HepG2 (cell line): ENCODE results near the gene ABCG4. TPM values are rescaled to one million over a fixed set of nuclear protein-coding genes. Genes with fewer than 3 reads are reported as not detected.
A peak's percentile ranks its signal among the peaks of the same experiment; 100 is the strongest.

Experiments
- ARID3A ChIP-seq: IDR thresholded peaks from 2 replicates; pipeline ENCODE4 v1.6.1; 2012; ENCODE audit warnings: low read depth, low read length, improper control_type of control experiment
- CTCF ChIP-seq: sonication (generic); formaldehyde crosslinking; IDR thresholded peaks from 2 replicates; pipeline ENCODE4 v1.5.0; 2020; ENCODE audit warnings: mild to moderate bottlenecking, missing genetic modification reagents, moderate library complexity
- HMGA1 ChIP-seq: sonication (generic); formaldehyde crosslinking; conservative IDR thresholded peaks from 2 replicates; pipeline ENCODE4 v1.4.0; 2020; ENCODE audit warnings: missing genetic modification reagents
- HMGXB4 ChIP-seq, 2 experiments: sonication (generic) in 1 of 2; formaldehyde crosslinking in 1 of 2; IDR thresholded peaks; 2 replicates each; pipeline versions ENCODE4 v1.4.0 to v1.6.1; 2018 to 2020; ENCODE audit warnings: missing genetic modification reagents in 2 of 2, borderline replicate concordance in 1 of 2, low read depth in 1 of 2, mild to moderate bottlenecking in 1 of 2, missing biosample characterization in 1 of 2
- HNF1A ChIP-seq, 2 experiments: sonication (generic) in 1 of 2; formaldehyde crosslinking in 1 of 2; IDR thresholded peaks; 2 replicates each; pipeline versions ENCODE4 v1.4.0 to v1.6.1; 2016 to 2020; ENCODE audit warnings: borderline replicate concordance in 1 of 2, low read depth in 1 of 2, mild to moderate bottlenecking in 1 of 2, missing genetic modification reagents in 1 of 2
- HOXA5 ChIP-seq: sonication (generic); formaldehyde crosslinking; IDR thresholded peaks from 2 replicates; pipeline ENCODE4 v1.4.0; 2020; ENCODE audit warnings: missing genetic modification reagents
- KLF6 ChIP-seq: IDR thresholded peaks from 2 replicates; pipeline ENCODE4 v1.8.0; 2016; ENCODE audit warnings: missing biosample characterization, missing genetic modification reagents
- MED13 ChIP-seq: sonication (generic); formaldehyde crosslinking; IDR thresholded peaks from 2 replicates; pipeline ENCODE4 v1.5.0; 2020; ENCODE audit warnings: missing genetic modification reagents
- NR3C1 ChIP-seq: sonication (generic); formaldehyde crosslinking; IDR thresholded peaks from 2 replicates; pipeline ENCODE4 v1.4.0; 2020; ENCODE audit warnings: missing genetic modification reagents
- REPIN1 ChIP-seq: sonication (generic); formaldehyde crosslinking; IDR thresholded peaks from 2 replicates; pipeline ENCODE4 v1.8.0; 2022; ENCODE audit warnings: missing genetic modification reagents, low read depth, mild to moderate bottlenecking, borderline replicate concordance
- RXRB ChIP-seq: IDR thresholded peaks from 2 replicates; pipeline ENCODE4 v1.6.1; 2016; ENCODE audit warnings: borderline replicate concordance, missing genetic modification reagents, missing compliant biosample characterization
- SSRP1 ChIP-seq: IDR thresholded peaks from 2 replicates; pipeline ENCODE4 v1.6.1; 2016; ENCODE audit warnings: control low read depth
- TEAD3 ChIP-seq: optimal IDR thresholded peaks from 2 replicates; pipeline ENCODE3; 2016; ENCODE audit warnings: borderline replicate concordance
- ZNF280D ChIP-seq: sonication (generic); formaldehyde crosslinking; IDR thresholded peaks from 2 replicates; pipeline ENCODE4 v1.5.1; 2020; ENCODE audit warnings: mild to moderate bottlenecking, missing genetic modification reagents
- ZSCAN20 ChIP-seq: sonication (generic); formaldehyde crosslinking; IDR thresholded peaks from 2 replicates; pipeline ENCODE4 v1.4.0; 2020; ENCODE audit warnings: missing genetic modification reagents, mild to moderate bottlenecking, borderline replicate concordance
- polyA plus RNA-seq, 8 experiments: library from polyadenylated mRNA; depleted of rRNA in 3 of 8; stranded (reverse) in 7 of 8; unstranded in 1 of 8; fragments of >200 nt; fragmentation: Illumina TruSeq in 4 of 8; extraction: Trizol in 4 of 8; gene quantifications; 2 replicates each; pipeline versions ENCODE4 v1.2.1 to v1.2.3, GENCODE V29; 2011 to 2016; ENCODE audit warnings: low read depth in 4 of 8, missing spikeins in 1 of 8, mixed read lengths in 1 of 8; ENCODE audit not compliant: insufficient read depth in 1 of 8
- total RNA-seq, 5 experiments: library from RNA; depleted of rRNA; stranded (reverse); fragments of >200 nt; fragmentation: Illumina TruSeq; extraction: Trizol; gene quantifications; 2 replicates each; pipeline ENCODE4 v1.2.3, GENCODE V29; 2016; ENCODE audit warnings: low read depth in 1 of 5

Gene ABCG4
- total and polyA plus RNA-seq, 2 of the 13 experiments (the other 11 are each of a cell fraction or from before 2014, with no cell fraction given): not detected

GRCh38 chr11:119196833-119197483 is 48.1 kb downstream of the ABCG4 start (continued):
- TF ChIP-seq HMGXB4 (CRISPR knock-in tag; IDR thresholded peaks at IDR 0.05; ENCODE audit: borderline replicate concordance in 1 of 2, low read depth in 1 of 2): peak in 1 of 2 experiments; percentile 36; a peak in 2 of 4 replicates
- TF ChIP-seq HOXA5 (CRISPR knock-in tag): no peak
- TF ChIP-seq RXRB (CRISPR knock-in tag): peak; percentile 21; the same call in 1 of the 2 replicates
- TF ChIP-seq ARID3A: no peak
- TF ChIP-seq ZNF280D (CRISPR knock-in tag): no peak
- TF ChIP-seq NR3C1 (CRISPR knock-in tag): no peak
- TF ChIP-seq TEAD3 (CRISPR knock-in tag): peak; percentile 17
- TF ChIP-seq MED13 (CRISPR knock-in tag): no peak
- TF ChIP-seq HMGA1: no peak
- no peak for TF ChIP-seq ZSCAN20
- 0 out of 2 replicates have a peak, but pooled peaks have one; percentile 20 for TF ChIP-seq REPIN1
- no peak for TF ChIP-seq HNF1A (IDR thresholded peaks at IDR 0.05; ENCODE audit: low read depth)
- TF ChIP-seq HNF1A (CRISPR knock-in tag; IDR thresholded peaks at IDR 0.05; ENCODE audit: borderline replicate concordance): no peak
- TF ChIP-seq SSRP1 (CRISPR knock-in tag): no peak
- TF ChIP-seq KLF6 (CRISPR knock-in tag): no peak
- TF ChIP-seq CTCF: peak; percentile 86
